AG09309 (cell line): ENCODE results near the gene RAB23.

Experiments
- DNase-seq: peaks from one replicate; pipeline ENCODE4 v3.0.0-alpha.2; 2010; ENCODE audit warnings: low read depth
- H3K4me3 ChIP-seq: 2 replicates; pipeline ENCODE4 v1.5.1; 2011; ENCODE audit warnings: mild to moderate bottlenecking, low read depth, low read length, moderate library complexity; ENCODE audit not compliant: control insufficient read depth
- CTCF ChIP-seq: IDR thresholded peaks from 2 replicates; pipeline ENCODE4 v1.5.1; 2011; ENCODE audit warnings: mild to moderate bottlenecking, low read depth, low read length, inconsistent platforms; ENCODE audit not compliant: insufficient read depth, control insufficient read depth; ENCODE audit errors: missing control alignments

Gene RAB23

DNA sequence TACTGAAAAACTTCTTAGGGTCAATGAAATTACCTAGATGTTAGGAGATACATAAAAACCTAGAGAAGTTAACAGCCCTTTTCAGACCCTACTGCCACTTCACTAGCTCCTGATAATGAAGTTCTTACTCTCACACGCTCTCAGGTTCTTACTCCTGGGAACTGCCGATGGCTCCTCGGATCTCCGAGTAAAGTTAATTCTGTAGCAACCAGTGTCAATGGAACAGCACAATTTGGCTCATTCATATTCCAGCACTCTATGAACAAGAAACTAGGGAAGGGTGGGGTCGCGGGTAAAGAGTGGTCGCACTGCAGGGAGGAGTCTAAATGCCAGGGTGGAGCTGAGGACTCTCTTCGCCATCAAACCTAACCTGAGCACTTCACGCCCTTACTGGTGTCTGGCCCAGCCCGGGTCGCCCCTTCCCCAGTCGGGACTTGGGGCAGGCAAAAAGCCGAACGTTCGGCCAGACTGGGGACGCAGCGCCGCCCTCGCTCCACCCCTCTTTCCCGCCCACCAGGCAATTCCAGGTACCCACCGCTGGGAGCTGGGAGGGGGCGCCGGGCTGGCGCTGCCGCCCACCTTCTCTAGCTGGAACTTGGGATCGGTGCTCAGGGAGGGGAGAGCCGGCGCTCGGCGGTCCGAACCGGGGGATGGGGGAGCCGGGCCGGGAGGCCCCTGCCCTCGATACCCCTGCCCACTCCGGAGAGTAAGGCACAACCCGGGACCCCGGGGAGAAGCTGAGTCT, 744 bp downstream of the RAB23 start:
- peak overlapping the region; percentile 98 for H3K4me3 ChIP-seq
- peak; percentile 41 for TF ChIP-seq CTCF
- DNase-seq = no peak

DNA sequence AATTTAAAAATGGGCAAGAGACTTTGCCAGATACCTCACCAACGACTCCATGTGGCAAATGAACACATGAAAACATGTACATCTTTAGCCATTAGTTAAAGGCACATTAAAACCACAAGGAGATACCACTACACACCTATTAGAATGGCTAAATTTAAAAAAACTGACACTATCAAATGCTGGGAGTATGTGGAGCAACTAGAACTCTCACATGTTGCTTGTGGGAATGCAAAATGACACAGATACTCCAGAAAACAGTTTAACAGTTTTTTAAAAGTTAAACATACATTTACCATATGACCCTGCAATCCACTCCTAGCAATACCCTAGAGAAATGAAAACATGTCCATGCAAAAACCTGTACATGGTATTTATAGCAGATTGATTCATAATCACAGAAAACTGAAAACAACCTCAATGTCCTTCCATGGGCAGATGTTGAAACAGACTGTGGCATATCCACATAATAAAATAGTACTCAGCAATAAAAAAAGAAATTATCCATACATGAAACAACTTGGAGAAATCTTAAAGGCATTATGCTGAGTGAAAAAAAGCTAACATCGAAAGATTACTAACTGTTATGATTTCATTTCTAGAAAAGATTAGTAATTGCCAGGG, 1.9 kb downstream of the RAB23 start:
- TF ChIP-seq CTCF = no peak
- no peak overlapping the region for H3K4me3 ChIP-seq

DNA sequence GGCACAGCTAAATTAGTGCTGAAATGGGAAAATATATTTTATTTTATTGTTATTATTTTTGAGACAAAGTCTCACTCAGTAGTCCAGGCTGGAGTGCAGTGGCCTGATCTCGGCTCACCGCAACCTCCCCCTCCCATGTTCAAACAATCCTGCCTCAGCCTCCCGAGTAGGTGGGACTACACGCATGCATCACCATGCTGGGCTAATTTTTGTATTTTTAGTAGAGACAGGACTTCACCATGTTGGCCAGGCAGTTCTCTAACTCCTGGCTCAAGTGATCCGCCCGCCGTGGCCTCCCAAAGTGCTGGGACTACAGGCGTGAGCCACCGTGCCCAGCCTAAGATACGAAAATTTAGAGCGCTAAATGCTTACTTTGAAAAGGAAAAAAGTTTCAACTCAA, 4.8 kb downstream of the RAB23 start:
- no peak for TF ChIP-seq CTCF
- no peak overlapping the region for H3K4me3 ChIP-seq
- DNase-seq = no peak

More for the DNA sequence above, 1.9 kb downstream of the RAB23 start:
- no peak for DNase-seq

DNA sequence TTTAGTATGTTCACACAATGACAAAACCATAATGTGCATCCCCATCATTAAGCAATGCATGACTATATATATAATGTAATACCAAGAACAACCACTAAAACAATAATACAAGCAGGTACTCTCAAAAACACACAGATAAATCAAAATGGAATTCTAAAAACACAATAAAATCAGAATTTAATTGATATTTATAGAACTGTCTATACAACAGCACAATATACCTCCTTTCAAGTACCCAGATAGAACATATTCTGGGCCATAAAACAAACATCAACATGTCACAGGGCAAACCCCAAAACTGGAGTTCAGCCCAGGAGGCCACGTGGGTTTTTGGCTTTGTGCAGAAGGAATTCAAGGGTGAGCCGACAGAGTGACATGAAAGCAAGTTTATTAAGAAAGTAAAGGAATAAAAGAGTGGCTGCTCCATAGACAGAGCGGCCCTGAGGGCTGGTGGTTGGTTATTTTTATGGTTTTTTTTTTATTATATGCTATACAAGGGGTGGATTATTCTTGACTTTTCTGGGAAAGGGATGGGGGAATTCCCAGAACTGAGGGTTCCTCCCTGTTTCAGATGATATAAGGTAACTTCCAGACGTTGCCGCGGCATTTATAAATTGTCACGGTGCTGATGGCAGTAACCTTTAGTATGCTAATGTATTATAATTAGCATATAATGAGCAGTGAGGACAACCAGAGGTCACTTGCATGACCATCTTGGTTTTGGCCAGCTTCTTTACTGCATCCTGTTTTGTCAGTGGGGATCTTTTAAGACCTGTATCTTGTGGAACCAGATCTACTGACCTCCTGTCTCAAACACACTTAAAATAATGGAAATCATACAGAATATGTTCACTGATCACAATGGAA, 5.6 kb downstream of the RAB23 start:
- TF ChIP-seq CTCF = no peak
- DNase-seq = no peak
- no peak overlapping the region for H3K4me3 ChIP-seq

DNA sequence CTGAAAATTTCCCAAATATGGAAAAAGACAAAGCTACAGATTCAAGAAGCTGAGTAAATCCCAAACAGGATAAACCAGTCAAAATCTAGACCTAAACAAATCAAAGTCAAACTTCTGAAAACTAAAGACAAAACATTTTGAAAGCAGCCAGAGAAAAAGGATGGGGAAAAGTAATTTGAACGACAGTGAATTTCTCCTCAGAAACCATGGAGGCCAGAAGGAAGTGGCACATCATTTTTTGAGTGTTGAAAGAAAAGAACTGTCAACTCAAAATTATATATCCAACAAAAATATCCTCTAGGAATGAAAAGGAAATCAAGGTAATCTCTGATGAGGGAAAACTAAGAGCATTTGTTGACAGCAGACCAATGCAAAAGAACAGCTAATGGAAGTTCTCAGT, 6.8 kb downstream of the RAB23 start:
- no peak for TF ChIP-seq CTCF
- DNase-seq = no peak
- no peak overlapping the region for H3K4me3 ChIP-seq

DNA sequence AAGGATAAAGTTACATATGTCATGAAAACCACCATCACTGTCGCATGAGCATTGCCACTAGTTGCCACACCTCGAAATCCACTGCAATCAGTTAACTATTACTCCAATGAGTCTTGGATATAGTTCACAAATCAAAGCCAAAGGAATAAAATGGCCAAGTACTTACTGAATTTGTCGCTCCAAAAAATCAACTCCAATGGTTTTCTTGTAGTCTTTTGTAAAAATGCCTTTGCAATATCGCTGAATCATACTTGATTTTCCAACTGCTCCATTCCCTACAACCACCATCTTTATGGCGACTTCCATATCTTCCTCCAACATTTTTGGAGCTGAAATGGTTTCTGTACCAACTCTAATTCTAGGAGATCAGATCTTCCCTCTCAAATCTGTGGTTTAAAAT, 12.0 kb downstream of the RAB23 start:
- no peak for TF ChIP-seq CTCF
- no peak for DNase-seq
- no peak overlapping the region for H3K4me3 ChIP-seq
